Fibroblast of villous mesenchyme (primary cell): ENCODE measurements around the gene FURIN. TPM values are rescaled to one million over a fixed set of nuclear protein-coding genes. Genes with fewer than 3 reads are reported as not detected.
"Not testable (repeated sequence)": the region's sequence is repeated elsewhere in the genome, so short reads cannot be mapped to it uniquely, and the experiment has no call there.

Source experiments
- DNase-seq: peaks from one replicate; pipeline ENCODE4 v3.0.0-alpha.2; 2010; ENCODE audit warnings: low read depth
- H3K4me3 ChIP-seq: 2 replicates; pipeline ENCODE4 v1.5.1; 2011; ENCODE audit warnings: low read depth, mild to moderate bottlenecking, low read length
- CTCF ChIP-seq: IDR thresholded peaks from 2 replicates; pipeline ENCODE4 v1.5.1; 2012; ENCODE audit warnings: low read depth, mild to moderate bottlenecking, low read length; ENCODE audit not compliant: insufficient read depth
- total RNA-seq: library from RNA; depleted of rRNA; stranded (reverse); fragments of >200 nt; gene quantifications from 2 replicates; pipeline ENCODE4 v1.2.3, GENCODE V29; 2012

Gene FURIN
- total RNA-seq, 1 donor: 38.4 TPM

DNA sequence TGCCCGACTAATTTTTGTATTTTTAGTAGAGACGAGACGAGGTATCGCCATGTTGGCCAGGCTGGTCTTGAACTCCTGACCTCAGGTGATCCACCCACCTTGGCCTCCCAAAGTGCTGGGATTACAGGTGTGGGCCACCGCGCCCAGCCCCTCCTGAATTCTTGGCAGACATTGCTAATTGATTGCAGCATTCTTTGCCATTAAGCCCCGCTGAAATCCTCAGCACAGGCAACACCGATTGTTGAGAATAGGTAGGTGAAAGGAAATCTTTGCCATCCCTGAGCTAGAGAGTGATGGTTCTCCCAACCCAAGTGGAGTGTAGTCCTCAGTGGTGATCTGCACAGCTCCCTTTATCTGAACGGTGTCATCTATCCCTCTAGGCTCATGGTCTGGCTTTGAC lies 36.4 kb downstream of the FURIN start:
- TF ChIP-seq CTCF: no peak
- no peak for DNase-seq
- no peak overlapping the region for H3K4me3 ChIP-seq

DNA sequence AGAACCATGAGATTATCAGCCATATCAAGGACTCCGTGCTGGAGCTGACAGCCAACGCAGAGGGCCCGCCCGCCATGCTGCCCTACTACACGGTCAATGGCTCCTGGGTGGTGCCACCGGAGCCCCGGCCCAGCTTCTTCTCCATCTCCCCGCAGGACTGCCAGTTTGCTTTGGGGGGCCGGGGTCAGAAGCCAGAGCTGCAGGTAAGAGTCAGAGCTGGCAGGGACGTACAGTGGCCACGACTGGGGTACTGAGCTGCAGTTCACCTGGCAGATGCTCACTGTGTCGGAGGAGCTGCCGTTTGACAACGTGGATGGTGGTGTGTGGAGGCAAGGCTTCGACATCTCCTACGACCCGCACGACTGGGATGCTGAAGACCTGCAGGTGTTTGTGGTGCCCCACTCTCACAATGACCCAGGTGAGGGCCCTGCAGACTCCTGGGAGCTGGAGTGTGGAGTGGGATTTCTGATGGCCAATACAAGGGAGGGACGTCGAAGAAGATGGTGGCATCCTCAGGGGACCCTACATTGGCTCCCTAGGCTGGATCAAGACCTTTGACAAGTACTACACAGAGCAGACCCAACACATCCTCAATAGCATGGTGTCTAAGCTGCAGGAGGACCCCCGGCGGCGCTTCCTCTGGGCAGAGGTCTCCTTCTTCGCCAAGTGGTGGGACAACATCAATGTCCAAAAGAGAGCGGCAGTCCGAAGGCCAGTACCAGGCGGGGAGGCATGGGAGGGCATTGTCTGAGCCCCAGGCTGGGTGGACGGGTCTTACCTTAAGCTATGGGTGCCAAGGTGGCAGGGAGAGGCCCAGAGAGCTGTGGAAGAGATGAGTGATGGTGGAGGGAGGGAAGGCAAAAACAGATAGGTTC lies 37.2 kb downstream of the FURIN start:
- no peak for DNase-seq
- H3K4me3 ChIP-seq: no peak overlapping the region
- no peak for TF ChIP-seq CTCF

GRCh38 chr15:90906181-90906849 lies 37.9 kb downstream of the FURIN start:
- TF ChIP-seq CTCF: no peak
- DNase-seq: no peak
- no peak overlapping the region for H3K4me3 ChIP-seq

DNA sequence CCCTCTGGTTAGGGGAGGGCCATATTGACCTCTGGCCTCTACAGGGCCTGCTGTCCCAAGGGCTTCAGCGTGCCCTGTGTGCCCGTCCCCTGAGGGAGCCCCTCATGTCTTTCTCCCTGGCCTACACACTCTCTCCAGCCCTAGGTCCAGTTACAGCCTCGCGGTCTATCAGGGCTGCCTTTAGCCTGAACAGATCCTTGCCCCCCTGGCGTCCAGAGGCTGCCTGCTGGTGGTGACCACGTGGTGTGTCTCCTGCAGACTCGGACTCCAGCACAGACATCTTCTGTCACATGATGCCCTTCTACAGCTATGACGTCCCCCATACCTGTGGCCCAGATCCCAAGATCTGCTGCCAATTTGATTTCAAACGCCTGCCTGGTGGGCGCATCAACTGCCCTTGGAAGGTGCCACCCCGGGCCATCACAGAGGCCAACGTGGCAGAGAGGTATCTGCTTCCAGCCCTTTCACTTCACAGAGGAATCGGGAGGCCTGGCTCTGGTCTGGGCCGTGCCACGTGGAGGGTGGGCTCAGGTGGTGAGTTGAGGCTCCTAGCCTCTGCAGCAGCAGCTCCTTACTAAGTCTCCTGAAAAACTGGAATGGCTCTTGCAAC lies 38.8 kb downstream of the FURIN start:
- no peak overlapping the region for H3K4me3 ChIP-seq
- TF ChIP-seq CTCF: no peak
- DNase-seq: no peak

DNA sequence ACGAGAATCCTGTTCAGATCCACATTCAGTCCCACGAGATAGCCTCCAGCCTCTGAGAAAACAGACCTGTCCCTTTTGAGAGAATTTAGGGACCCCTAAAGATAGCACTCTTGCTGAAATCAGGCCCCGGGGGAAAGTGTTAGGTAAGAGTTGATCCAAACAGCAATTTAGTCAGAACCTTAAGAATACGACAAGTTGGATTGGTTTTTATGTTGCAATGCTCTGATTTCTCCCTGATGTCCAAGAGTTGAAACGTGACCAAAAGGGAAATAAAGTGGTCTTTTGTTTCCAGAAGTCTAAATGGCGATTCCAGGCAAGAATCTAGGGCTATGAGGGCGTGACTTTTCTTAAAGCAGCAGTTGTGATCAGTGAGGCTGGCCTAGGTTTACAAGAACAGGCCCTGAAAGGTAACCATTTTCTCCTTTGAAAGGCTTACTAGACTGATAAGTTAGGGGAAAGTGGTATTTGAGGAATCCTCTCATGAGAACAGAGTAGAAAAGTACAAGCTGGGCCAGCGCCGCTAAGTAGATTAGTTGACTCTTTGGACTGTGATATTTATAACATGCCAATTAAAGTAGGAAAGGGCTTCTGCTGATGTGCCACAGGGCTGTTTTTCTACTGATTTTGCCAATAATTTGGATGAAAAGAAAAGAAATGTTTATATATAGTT lies 39.6 kb downstream of the FURIN start:
- TF ChIP-seq CTCF: no peak
- H3K4me3 ChIP-seq: no peak overlapping the region
- DNase-seq: no peak

- DNase-seq, H3K4me3 ChIP-seq: not testable (repeated sequence)
Measured at GRCh38 chr15:90909449-90909848, 41.1 kb downstream of the FURIN start.

DNA sequence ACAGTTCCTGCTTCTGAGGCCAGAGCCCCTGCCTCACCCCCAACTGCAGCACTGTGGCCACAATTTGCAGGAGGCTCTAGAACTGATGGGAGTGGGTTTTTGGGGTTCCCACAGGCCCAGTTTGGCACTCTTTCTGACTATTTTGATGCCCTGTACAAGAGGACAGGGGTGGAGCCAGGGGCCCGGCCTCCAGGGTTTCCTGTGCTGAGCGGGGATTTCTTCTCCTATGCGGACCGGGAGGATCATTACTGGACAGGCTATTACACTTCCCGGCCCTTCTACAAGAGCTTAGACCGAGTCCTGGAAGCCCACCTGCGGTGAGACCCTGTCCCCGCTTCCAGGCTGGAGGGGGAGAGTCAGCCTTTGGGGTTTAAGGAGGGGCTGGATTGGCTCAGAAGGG lies 41.6 kb downstream of the FURIN start:
- no peak for DNase-seq
- no peak overlapping the region for H3K4me3 ChIP-seq
- TF ChIP-seq CTCF: no peak
